Mononuclear cell (primary cell): ENCODE measurements around the gene IGSF3. TPM values are rescaled to one million over a fixed set of nuclear protein-coding genes. Genes with fewer than 3 reads are reported as not detected.
"Not testable (repeated sequence)": the region's sequence is repeated elsewhere in the genome, so short reads cannot be mapped to it uniquely, and the experiment has no call there.

Source experiments
- H3K27me3 ChIP-seq: 2 replicates; pipeline ENCODE4 v1.6.0; 2011; ENCODE audit warnings: low read length, control low read depth; ENCODE audit not compliant: insufficient read depth
- H3K4me1 ChIP-seq: 2 replicates; pipeline ENCODE4 v1.5.1; 2011; ENCODE audit warnings: mild to moderate bottlenecking, low read length, control low read depth; ENCODE audit not compliant: insufficient read depth
- H3K4me3 ChIP-seq: 2 replicates; pipeline ENCODE4 v1.5.1; 2011; ENCODE audit warnings: mild to moderate bottlenecking, low read length, moderate library complexity
- H3K9me3 ChIP-seq: 2 replicates; pipeline ENCODE4 v1.5.1; 2011; ENCODE audit warnings: low read depth, mild to moderate bottlenecking, control low read depth, low read length
- total RNA-seq: library from RNA; depleted of rRNA; stranded (reverse); fragments of >200 nt; gene quantifications from one replicate; pipeline ENCODE4 v1.2.3, GENCODE V29; 2012

The IGSF3 gene
- total RNA-seq, 1 donor, result 0.21 TPM

GRCh38 chr1:116593401-116593800, 74.1 kb downstream of the IGSF3 start:
- H3K9me3 ChIP-seq, H3K4me3 ChIP-seq, H3K27me3 ChIP-seq: not testable (repeated sequence)
- peaks cover 28% of the 10 kb centered on the region for H3K4me1 ChIP-seq

DNA sequence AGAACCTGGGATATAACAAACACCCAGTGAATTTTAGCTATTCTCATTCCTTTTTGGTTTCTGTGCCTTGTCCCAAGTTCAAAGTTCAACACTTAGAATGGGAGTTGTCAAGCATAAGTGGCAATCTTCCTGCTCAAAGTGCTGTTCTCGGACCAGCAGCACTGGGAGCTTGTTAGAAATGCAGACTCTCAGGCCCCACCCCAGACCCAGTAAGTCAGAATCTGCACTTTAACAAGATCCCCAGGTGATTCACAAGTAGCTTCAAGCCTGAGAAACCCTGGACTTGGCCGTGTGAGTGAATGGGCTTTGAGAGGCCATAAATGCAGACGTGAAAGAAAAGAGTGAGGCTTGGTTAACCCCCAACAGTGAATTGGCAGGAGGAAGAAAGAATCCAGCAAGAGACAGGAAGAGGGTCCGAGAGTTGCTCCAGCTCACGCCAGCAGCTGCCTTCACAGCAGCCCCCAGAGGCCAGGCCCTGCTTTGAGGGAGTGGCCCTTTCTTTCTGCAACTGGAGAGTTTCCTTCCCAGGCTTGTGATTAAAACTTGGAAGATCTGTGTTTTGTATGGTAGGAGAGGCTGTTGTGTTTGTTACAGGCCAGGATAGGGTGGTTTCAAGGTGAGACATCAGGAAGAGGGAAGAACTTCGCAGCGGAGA, 75.5 kb downstream of the IGSF3 start:
- not testable (repeated sequence) for H3K4me3 ChIP-seq, H3K9me3 ChIP-seq, H3K27me3 ChIP-seq
- H3K4me1 ChIP-seq, result peaks cover 34% of the 10 kb centered on the region

DNA sequence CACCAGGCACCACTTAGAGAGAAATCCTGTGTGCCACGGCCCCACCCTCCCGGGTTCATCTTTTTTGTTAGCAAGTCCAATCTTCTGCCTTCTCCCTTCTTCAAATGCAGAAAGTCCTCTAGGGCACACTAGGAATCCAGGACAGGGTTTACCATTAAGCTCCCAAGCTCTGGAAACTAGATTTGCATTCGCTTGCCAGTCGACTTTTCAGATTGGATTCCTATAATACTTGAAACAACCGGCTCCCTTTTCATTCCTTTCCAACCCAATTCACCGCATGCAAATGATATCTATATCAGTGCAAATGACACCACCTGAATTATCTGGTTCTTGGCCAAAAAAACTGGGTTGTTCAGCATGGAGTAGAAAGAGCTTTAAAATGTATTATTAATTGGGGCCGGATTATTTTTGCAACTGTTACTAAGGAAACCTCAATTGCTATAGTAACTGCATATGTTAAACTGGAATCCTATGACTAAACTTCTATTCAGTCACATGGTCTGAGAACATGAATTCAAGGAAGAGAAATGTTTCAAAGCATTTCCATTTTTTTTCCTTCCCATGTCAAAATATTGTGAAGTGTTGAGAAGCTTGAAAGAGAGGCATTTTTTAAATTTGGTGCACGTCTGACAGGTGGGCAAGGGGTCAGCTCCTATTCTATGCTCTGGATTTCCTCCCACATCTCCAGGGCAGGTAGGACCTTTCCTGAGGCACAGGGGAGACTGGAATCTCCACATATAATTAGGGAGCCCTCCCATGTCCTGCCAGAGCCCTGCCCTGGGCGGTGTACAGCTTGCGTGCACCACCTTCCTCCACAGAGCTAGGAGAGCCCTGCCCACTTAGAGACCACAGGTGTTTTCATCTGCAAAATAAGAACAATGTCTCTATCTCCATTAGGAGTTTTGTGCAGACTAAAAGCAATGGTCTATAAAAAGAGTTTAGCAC, 76.3 kb downstream of the IGSF3 start:
- H3K4me1 ChIP-seq, result peaks cover 26% of the 10 kb centered on the region
- H3K4me3 ChIP-seq, H3K27me3 ChIP-seq, H3K9me3 ChIP-seq: not testable (repeated sequence)

GRCh38 chr1:116590359-116591005, 77.1 kb downstream of the IGSF3 start:
- not testable (repeated sequence) for H3K4me3 ChIP-seq, H3K27me3 ChIP-seq, H3K9me3 ChIP-seq
- H3K4me1 ChIP-seq, result peaks cover 20% of the 10 kb centered on the region

DNA sequence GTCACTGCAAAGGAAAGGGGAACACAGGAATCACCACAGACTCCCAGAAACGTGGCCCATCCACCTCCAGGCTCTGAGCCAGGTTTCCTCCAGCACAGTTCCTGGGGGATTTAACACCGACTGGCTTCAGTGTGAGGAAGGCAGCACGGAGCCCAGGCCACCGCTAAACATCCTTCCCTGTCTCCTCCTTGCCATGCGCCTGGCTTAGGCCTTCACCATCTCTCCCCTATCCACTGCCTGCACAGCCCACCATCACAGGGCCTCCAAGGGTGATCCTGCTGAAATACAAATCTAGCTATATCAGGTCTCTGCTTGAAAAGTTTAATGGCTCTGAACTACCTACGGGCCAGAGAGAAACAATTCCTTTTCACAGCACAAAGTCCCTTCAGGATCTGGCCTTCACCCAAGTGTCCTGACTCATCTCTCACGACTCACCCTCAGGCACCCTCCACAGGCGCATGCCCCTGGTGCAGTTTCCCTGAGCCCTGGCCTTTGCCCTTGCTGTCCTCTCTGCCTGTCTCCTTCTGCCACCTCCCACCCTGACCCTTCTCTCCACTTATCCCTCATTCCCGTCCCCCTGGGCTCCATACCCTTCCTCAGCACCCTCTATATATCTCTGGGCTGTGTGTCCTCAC, 78.3 kb downstream of the IGSF3 start:
- not testable (repeated sequence) for H3K4me3 ChIP-seq, H3K9me3 ChIP-seq, H3K27me3 ChIP-seq
- H3K4me1 ChIP-seq, result peaks cover 20% of the 10 kb centered on the region

- Histone ChIP-seq H3K9me3 (no peaks in the 10 kb centered on the region), H3K27me3 (no peaks in the 10 kb centered on the region), H3K4me1 (peaks cover 20% of the 10 kb centered on the region), H3K4me3 (no peak overlapping the region)
Observed at GRCh38 chr1:116587501-116588227, 79.9 kb downstream of the IGSF3 start.

DNA sequence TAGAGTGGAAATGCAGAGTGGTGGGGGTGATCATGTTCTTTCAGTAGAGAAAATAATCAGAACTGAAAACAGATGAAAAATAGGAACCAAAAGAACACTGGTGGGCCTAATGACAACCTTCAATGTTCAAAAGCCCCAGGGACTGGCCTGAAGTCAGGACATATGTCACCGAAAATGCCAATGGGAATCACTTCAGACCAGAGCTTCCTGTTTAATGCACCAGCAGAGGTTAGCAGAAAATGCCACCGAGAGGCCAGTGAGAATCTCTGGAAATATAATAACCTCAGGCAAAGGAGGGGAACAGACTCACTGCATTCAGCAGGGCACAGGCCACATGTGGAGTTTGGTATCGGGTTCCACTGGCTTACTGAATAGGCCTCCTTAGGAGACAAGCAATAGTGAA, 80.8 kb downstream of the IGSF3 start:
- no peaks in the 10 kb centered on the region for H3K27me3 ChIP-seq
- H3K9me3 ChIP-seq, result no peaks in the 10 kb centered on the region
- no peak overlapping the region for H3K4me3 ChIP-seq
- peaks cover 20% of the 10 kb centered on the region for H3K4me1 ChIP-seq

- Histone ChIP-seq H3K9me3 (no peaks in the 10 kb centered on the region), H3K4me1 (peaks cover 20% of the 10 kb centered on the region), H3K4me3 (no peak overlapping the region), H3K27me3 (no peaks in the 10 kb centered on the region)
Observed at GRCh38 chr1:116585886-116586285, 81.6 kb downstream of the IGSF3 start.

DNA sequence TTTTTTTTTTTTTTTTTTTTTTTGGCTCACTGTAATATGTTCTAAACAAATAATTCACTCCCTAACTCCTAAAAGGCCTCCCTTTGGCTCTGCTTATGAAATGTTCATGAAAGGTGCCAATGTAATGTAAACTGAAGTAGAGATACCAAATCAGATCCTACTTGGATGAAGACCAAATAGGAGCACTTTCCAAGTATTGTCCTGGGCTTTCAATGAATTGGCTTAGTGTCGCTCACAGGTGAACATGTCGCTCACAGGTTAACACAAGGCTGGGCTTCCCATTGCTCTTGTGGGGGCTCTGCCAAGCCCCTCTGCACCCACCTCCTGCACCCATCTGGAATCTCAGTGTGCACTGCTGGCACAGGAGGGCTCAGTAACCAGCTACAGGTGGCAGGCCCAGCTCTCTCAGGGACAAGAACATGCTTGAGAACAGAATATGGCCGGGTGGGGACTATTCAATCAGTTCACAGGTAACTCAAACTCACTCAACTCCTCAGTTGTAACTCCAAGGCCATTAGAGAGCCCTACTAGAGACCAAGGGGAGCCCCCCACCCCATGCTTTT, 86.1 kb downstream of the IGSF3 start:
- H3K4me1 ChIP-seq, result peaks cover 11% of the 10 kb centered on the region
- H3K27me3 ChIP-seq, result no peaks in the 10 kb centered on the region
- no peaks in the 10 kb centered on the region for H3K9me3 ChIP-seq
- no peak overlapping the region for H3K4me3 ChIP-seq

DNA sequence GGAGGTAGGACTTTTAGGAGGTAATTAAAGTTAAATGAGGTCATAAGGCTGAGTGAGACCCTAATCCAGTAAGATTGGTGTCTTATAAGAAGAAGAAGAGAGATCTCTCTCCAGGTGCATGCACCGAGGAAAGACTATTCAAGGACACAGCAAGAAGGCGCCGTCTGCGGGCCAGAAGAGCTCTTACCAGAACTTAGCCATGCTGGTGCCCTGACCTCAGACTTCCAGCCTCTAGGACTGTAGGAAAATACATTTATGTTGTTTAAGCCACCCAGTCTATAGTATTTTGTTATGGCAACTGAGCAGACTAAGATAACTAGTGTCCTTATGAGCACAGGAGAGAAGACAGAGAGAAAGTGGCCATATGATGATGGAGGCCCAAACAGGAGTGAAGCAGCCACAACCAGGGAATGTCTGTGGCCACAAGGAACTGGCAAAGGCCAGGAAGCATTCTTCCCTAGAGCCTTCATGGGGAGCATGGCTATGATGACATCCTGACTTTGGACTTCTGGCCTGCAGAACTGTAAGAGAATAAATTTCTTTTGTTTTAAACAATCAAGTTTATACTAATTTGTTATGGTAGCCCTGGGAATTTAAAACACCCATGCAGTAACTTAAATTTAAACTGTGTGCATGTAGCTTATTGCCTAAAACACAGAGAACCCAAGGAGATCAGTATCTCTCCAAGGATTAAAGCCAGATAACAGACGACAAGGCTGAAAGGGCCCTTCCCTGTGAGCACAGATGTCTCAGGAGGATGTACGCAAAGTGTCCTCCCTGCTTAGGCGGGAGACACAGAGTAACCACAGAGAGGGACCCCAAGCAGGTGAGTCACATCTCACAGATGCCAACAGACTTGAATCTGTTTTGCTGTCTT, 86.8 kb downstream of the IGSF3 start:
- Histone ChIP-seq H3K4me3 (no peak overlapping the region), H3K9me3 (no peaks in the 10 kb centered on the region), H3K4me1 (peaks cover 11% of the 10 kb centered on the region), H3K27me3 (no peaks in the 10 kb centered on the region)

- Histone ChIP-seq H3K27me3 (no peaks in the 10 kb centered on the region), H3K4me3 (no peak overlapping the region), H3K4me1 (peaks cover 14% of the 10 kb centered on the region), H3K9me3 (no peaks in the 10 kb centered on the region)
Observed at GRCh38 chr1:116579259-116579875, 88.2 kb downstream of the IGSF3 start.

DNA sequence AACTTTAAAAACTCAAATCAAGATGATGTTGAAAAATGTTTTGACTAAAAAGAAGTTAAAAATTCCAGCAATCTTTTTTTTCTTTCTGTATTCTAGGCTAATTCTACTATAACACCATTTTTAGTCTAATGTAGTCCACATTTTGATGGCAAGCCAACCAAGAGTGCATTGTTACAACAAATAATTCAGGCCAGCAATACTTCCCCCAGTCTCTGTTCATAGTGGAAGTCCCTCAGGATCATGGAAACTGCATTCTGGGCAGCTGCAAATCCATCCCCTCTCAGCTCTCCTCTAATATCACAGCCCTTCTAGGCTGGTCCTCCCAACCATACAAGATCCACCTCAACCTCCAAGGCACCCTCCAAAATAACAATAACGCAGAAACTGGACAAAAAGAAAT, 89.0 kb downstream of the IGSF3 start:
- H3K4me1 ChIP-seq, result peaks cover 16% of the 10 kb centered on the region
- no peaks in the 10 kb centered on the region for H3K9me3 ChIP-seq
- no peak overlapping the region for H3K4me3 ChIP-seq
- H3K27me3 ChIP-seq, result no peaks in the 10 kb centered on the region

DNA sequence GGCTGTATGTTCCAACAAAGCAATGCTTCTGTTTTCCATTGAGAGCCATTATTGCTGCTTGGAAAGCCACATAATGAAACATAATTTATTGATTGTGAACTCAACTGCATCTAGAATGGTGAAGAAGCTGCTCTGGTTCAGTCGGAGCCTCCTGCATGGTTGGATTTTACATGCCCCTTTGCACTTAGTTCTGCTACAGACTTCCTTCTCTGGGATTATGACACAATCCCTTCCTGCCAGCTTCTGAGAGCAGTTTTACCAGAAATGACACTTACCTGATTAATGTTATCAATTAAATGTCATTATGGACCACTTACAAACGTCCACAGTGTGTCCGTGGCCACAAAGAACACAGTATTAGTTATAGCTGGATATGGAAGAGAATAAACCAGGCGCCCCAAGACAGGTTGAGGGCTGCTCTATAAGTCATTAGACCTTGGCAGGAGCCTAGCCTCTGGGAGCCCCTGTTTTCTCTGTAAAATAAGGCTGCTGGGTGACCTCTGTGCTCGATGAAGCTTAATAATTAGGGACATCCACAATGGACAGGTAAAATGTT, 89.7 kb downstream of the IGSF3 start:
- Histone ChIP-seq H3K27me3 (no peaks in the 10 kb centered on the region), H3K4me1 (peaks cover 16% of the 10 kb centered on the region), H3K4me3 (no peak overlapping the region), H3K9me3 (no peaks in the 10 kb centered on the region)
